Measurements from ENCODE around the gene RABAC1. TPM values are rescaled to one million over a fixed set of nuclear protein-coding genes. Genes with fewer than 3 reads are reported as not detected.

Gene RABAC1
- total RNA-seq, 1 donor from 2014 or later = 93.4 TPM

DNA sequence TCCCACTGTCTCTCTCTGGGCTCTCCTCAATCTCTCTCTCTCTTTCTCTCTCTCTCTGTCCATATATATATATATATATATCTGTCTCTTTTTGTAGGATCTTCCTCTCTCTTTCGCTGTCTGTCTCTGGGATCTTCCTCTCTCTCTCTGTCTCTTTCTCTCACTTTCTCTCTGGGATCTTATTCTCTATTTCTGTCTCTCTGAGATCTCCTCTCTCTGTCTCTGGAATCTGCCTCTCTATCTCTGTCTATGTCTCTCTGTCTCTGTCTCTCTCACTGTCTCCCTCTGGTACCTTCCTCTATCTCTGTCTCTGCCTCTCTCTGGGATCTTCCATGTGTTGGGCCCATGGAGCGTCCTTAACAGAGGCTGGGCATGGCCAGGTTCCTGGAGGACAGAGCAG lies 31.5 kb upstream of the RABAC1 start:
- no peak overlapping the region for H3K27ac Mint-ChIP-seq (ENCODE audit: unreplicated experiment)
- H3K4me3 Mint-ChIP-seq = no peak overlapping the region
- H3K4me1 Mint-ChIP-seq = peaks cover 20% of the 10 kb centered on the region
- no peaks in the 10 kb centered on the region for H3K36me3 Mint-ChIP-seq (ENCODE audit: low read depth)
- peaks cover 25% of the 10 kb centered on the region for H3K27me3 Mint-ChIP-seq (ENCODE audit: low read depth)
- TF ChIP-seq, protein P1, sequence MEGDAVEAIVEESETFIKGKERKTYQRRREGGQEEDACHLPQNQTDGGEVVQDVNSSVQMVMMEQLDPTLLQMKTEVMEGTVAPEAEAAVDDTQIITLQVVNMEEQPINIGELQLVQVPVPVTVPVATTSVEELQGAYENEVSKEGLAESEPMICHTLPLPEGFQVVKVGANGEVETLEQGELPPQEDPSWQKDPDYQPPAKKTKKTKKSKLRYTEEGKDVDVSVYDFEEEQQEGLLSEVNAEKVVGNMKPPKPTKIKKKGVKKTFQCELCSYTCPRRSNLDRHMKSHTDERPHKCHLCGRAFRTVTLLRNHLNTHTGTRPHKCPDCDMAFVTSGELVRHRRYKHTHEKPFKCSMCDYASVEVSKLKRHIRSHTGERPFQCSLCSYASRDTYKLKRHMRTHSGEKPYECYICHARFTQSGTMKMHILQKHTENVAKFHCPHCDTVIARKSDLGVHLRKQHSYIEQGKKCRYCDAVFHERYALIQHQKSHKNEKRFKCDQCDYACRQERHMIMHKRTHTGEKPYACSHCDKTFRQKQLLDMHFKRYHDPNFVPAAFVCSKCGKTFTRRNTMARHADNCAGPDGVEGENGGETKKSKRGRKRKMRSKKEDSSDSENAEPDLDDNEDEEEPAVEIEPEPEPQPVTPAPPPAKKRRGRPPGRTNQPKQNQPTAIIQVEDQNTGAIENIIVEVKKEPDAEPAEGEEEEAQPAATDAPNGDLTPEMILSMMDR (conservative IDR thresholded peaks at IDR 0.05) = no peak
- no peak for DNase-seq (ENCODE audit: low read depth, low spot score)
- H3K9me3 Mint-ChIP-seq = no peaks in the 10 kb centered on the region

DNA sequence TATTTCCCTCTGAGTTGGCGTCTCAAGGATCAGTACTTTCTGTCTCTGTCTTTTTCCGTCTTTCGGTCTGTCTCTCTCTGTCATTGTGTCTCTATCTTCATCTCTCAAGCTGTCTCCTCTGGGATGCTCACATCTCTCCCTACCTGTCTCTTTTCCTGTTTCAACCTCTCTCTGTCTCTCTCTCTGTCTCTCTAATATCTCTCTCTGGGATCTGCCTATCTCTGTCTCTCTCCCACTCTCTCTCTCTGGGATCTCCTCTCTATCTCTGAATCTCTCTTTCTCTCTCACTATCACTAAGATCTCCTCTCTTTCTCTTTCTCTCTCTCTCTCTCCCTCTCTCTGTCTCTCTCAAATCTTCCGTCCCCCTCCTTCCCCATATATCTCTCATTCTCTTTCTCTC lies 30.9 kb upstream of the RABAC1 start:
- H3K4me3 Mint-ChIP-seq = no peak overlapping the region
- TF ChIP-seq, protein P1 (conservative IDR thresholded peaks at IDR 0.05) = no peak
- no peak for DNase-seq (ENCODE audit: low read depth, low spot score)
- H3K9me3 Mint-ChIP-seq = no peaks in the 10 kb centered on the region
- H3K36me3 Mint-ChIP-seq (ENCODE audit: low read depth) = no peaks in the 10 kb centered on the region
- peaks cover 19% of the 10 kb centered on the region for H3K27me3 Mint-ChIP-seq (ENCODE audit: low read depth)
- no peak overlapping the region for H3K27ac Mint-ChIP-seq (ENCODE audit: unreplicated experiment)
- H3K4me1 Mint-ChIP-seq = peaks cover 14% of the 10 kb centered on the region

DNA sequence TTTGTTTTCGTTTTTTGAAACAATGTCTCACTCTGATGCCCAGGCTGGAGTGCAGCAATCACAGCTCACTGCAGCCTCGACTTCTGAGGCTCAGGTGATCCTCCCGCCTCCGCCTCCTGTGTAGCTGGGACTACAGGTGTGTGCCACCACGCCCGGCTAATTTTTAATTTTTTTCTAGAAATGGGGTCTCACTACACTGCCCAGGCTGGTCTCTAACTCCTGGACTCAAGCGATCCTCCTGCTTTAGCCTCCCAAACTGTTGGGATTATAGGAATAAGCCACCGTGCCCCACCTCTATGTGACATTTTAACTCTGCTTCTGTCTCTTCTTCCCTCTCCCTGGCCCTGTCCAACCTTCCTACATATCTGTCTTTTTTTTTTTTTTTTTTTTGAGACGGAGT lies 29.8 kb upstream of the RABAC1 start:
- TF ChIP-seq, protein P1 (conservative IDR thresholded peaks at IDR 0.05) = no peak
- no peak overlapping the region for H3K27ac Mint-ChIP-seq (ENCODE audit: unreplicated experiment)
- DNase-seq (ENCODE audit: low read depth, low spot score) = no peak
- no peak overlapping the region for H3K4me3 Mint-ChIP-seq
- peaks cover 13% of the 10 kb centered on the region for H3K27me3 Mint-ChIP-seq (ENCODE audit: low read depth)
- H3K36me3 Mint-ChIP-seq (ENCODE audit: low read depth) = no peaks in the 10 kb centered on the region
- no peaks in the 10 kb centered on the region for H3K9me3 Mint-ChIP-seq
- H3K4me1 Mint-ChIP-seq = peaks cover 10% of the 10 kb centered on the region

DNA sequence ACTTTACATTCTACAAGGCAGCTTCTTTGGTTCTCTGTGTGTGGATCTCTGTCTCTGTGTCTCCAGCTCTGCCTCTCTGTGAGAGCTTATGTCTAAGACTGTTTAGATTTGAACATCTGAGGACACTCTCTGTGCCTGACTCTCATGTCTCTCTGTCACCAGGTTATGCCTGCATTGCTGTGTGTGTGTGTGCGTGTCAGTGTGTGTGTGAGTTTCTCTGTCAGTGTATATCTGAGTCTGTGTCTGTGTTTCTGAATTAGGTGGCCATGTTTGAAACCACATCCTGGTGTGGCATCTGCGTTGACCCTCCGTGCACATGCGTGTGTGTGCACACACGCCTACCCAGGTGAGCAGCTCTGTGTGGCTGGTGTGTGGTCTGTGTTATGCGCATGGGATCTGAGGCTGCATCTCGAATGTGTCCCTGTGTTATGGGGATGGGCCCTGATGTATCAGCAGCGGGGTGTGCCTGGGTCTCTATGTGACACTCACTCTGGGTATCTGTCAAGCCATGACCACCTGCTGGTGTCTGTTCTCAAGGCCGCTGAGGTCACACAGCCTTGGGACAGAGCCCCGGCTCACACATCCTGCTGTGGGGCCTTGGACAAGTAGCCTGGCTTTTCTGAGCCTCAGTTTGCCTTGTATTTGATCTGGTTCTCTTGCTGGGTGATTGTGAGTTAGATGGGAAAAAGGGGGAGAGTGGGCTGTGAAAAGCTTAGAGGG lies 28.2 kb upstream of the RABAC1 start:
- DNase-seq (ENCODE audit: low read depth, low spot score) = no peak
- H3K4me1 Mint-ChIP-seq = no peaks in the 10 kb centered on the region
- H3K9me3 Mint-ChIP-seq = no peaks in the 10 kb centered on the region
- TF ChIP-seq, protein P1 (conservative IDR thresholded peaks at IDR 0.05) = no peak
- peaks cover under 1% of the 10 kb centered on the region for H3K27me3 Mint-ChIP-seq (ENCODE audit: low read depth)
- no peaks in the 10 kb centered on the region for H3K36me3 Mint-ChIP-seq (ENCODE audit: low read depth)
- H3K27ac Mint-ChIP-seq (ENCODE audit: unreplicated experiment) = peak overlapping the region; percentile 82
- no peak overlapping the region for H3K4me3 Mint-ChIP-seq

DNA sequence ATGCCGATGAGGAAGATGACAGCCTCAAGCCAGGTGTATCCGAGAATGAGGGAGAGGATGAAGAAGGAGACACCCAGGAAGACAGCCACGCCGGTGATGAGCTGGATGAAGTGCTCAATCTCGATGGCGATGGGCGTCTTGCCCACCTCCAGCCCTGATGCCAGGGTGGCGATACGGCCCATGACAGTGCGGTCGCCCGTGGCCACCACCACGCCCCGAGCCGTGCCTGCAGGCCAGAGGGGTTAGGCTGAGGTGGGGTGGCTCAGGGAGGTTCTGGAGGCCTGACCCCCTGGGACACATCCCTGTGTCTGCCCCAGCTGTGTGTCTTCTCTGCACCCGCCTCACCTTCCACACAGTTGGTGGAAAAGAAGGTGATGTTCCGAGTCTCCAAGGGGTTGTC lies 25.8 kb upstream of the RABAC1 start:
- no peak overlapping the region for H3K27ac Mint-ChIP-seq (ENCODE audit: unreplicated experiment)
- TF ChIP-seq, protein P1 (conservative IDR thresholded peaks at IDR 0.05) = no peak
- H3K27me3 Mint-ChIP-seq (ENCODE audit: low read depth) = no peaks in the 10 kb centered on the region
- H3K9me3 Mint-ChIP-seq = no peaks in the 10 kb centered on the region
- H3K4me1 Mint-ChIP-seq = no peaks in the 10 kb centered on the region
- no peaks in the 10 kb centered on the region for H3K36me3 Mint-ChIP-seq (ENCODE audit: low read depth)
- H3K4me3 Mint-ChIP-seq = no peak overlapping the region
- DNase-seq (ENCODE audit: low read depth, low spot score) = no peak
